Ishikawa (cell line): ENCODE data around the gene EIPR1.

ENCODE experiments used
- CEBPB ChIP-seq: IDR thresholded peaks from 2 replicates; pipeline ENCODE4 v1.6.1; 2012
- FOXM1 ChIP-seq: IDR thresholded peaks from 2 replicates; pipeline ENCODE4 v1.6.1; 2012; ENCODE audit warnings: low read depth, borderline replicate concordance
- TAF1 ChIP-seq: IDR thresholded peaks from 2 replicates; pipeline ENCODE4 v1.6.1; 2012; ENCODE audit warnings: low read depth, mild to moderate bottlenecking
- YY1 ChIP-seq: IDR thresholded peaks from 2 replicates; pipeline ENCODE4 v1.6.1; 2012; ENCODE audit warnings: low read depth
- TF ChIP-seq, protein P1 (sequence below): IDR thresholded peaks from 2 replicates; pipeline ENCODE4 v1.6.1; 2012; ENCODE audit warnings: low read depth, mild to moderate bottlenecking
- TF ChIP-seq, protein P2 (sequence below): IDR thresholded peaks from 2 replicates; pipeline ENCODE4 v1.6.1; 2012

DNA sequence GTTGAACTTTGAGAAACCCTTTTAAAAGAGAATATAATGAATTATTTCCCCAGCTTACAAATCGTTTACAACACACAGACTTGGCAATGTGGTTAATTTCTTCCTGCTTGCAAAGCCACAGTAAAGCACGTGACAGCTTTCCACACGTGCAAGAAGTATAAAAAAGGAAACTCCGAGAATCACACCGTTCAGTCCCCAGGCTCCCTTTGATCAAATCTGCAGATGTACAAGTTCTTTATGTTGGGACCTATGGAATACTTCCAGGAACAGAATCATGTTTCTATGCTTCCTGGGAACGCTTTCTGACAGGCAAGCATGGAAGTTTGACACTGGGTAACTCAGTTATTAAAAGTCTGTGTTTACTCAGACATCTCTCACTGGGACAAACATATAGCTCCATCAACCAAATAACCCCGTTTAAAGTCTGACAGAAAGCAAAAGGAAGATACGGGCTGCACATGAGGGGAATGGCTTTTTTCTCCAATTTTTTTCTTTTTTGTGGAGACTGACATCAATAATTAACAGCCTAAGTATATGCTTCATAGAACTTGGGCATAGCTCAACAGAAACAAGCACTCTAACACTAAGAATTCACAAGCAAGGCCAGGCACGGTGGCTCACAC is 134.8 kb downstream of the EIPR1 start:
- TF ChIP-seq, protein P1, sequence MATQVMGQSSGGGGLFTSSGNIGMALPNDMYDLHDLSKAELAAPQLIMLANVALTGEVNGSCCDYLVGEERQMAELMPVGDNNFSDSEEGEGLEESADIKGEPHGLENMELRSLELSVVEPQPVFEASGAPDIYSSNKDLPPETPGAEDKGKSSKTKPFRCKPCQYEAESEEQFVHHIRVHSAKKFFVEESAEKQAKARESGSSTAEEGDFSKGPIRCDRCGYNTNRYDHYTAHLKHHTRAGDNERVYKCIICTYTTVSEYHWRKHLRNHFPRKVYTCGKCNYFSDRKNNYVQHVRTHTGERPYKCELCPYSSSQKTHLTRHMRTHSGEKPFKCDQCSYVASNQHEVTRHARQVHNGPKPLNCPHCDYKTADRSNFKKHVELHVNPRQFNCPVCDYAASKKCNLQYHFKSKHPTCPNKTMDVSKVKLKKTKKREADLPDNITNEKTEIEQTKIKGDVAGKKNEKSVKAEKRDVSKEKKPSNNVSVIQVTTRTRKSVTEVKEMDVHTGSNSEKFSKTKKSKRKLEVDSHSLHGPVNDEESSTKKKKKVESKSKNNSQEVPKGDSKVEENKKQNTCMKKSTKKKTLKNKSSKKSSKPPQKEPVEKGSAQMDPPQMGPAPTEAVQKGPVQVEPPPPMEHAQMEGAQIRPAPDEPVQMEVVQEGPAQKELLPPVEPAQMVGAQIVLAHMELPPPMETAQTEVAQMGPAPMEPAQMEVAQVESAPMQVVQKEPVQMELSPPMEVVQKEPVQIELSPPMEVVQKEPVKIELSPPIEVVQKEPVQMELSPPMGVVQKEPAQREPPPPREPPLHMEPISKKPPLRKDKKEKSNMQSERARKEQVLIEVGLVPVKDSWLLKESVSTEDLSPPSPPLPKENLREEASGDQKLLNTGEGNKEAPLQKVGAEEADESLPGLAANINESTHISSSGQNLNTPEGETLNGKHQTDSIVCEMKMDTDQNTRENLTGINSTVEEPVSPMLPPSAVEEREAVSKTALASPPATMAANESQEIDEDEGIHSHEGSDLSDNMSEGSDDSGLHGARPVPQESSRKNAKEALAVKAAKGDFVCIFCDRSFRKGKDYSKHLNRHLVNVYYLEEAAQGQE, result no peak
- TF ChIP-seq TAF1 (no peak), CEBPB (no peak), FOXM1 (no peak), YY1 (no peak)
- TF ChIP-seq, protein P2, sequence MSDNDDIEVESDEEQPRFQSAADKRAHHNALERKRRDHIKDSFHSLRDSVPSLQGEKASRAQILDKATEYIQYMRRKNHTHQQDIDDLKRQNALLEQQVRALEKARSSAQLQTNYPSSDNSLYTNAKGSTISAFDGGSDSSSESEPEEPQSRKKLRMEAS, result no peak
